Measurements from ENCODE around the gene CAPN12.

Gene CAPN12

DNA sequence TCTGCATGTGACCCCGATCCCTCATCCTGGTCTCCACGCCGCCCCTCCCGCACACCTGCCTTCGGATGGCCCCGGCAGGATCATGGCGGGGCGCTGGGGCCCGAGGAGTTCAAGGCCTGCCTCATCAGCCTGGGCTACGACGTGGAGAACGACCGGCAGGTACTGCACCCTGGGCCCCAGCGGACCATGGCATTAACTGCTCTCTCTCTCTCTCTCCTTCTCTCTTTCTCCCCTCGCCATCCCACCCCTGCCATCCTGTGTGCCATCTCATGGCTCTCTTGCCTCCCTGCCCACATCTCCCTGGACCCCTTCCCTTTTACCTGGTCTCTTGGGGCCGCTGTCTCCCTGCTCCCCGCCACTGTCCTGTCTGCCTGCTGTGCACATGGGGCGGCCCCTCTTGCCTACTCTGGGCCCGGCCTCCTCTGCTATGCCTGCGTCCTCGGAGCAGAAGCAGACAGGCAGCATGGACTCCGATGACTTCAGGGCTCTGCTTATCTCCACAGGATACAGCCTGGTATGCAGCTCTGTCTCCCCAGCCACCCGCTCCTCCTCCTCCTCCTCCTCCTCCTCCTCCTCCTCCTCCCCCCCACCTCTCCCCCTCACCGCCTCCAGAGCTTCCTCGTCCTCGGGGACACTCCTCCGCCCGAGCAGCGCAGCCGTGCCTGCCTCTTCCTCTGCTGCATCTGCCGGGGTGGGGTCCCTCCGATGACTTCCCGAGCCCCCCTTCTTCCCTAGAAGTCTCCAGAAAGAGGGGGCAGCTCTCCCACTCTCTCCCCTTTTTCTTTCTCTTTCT, 16.2 kb downstream of the CAPN12 start:
- in situ Hi-C loops (cut with MboI; ENCODE audit: low pct_unique_long_range_greater_than_20kb, low sequenced_read_pairs, unreplicated experiment) = loop anchor here (25.0 kb wide), 1 partner anchor 184 kb away; the partner anchor contains the start of gene CCER2
- DNase-seq (ENCODE audit: low spot score) = no peak
- TF ChIP-seq, protein P1, sequence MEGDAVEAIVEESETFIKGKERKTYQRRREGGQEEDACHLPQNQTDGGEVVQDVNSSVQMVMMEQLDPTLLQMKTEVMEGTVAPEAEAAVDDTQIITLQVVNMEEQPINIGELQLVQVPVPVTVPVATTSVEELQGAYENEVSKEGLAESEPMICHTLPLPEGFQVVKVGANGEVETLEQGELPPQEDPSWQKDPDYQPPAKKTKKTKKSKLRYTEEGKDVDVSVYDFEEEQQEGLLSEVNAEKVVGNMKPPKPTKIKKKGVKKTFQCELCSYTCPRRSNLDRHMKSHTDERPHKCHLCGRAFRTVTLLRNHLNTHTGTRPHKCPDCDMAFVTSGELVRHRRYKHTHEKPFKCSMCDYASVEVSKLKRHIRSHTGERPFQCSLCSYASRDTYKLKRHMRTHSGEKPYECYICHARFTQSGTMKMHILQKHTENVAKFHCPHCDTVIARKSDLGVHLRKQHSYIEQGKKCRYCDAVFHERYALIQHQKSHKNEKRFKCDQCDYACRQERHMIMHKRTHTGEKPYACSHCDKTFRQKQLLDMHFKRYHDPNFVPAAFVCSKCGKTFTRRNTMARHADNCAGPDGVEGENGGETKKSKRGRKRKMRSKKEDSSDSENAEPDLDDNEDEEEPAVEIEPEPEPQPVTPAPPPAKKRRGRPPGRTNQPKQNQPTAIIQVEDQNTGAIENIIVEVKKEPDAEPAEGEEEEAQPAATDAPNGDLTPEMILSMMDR (IDR thresholded peaks at IDR 0.05; ENCODE audit: extremely low read depth, insufficient read depth, missing control alignments) = no peak

GRCh38 chr19:38727306-38727867, 16.9 kb downstream of the CAPN12 start:
- in situ Hi-C loops (cut with MboI; ENCODE audit: low pct_unique_long_range_greater_than_20kb, low sequenced_read_pairs, unreplicated experiment) = loop anchor here (25.0 kb wide), 1 partner anchor 185 kb away; the partner anchor contains the start of gene CCER2
- TF ChIP-seq, protein P1 (IDR thresholded peaks at IDR 0.05; ENCODE audit: extremely low read depth, insufficient read depth, missing control alignments) = no peak
- DNase-seq (ENCODE audit: low spot score) = no peak

DNA sequence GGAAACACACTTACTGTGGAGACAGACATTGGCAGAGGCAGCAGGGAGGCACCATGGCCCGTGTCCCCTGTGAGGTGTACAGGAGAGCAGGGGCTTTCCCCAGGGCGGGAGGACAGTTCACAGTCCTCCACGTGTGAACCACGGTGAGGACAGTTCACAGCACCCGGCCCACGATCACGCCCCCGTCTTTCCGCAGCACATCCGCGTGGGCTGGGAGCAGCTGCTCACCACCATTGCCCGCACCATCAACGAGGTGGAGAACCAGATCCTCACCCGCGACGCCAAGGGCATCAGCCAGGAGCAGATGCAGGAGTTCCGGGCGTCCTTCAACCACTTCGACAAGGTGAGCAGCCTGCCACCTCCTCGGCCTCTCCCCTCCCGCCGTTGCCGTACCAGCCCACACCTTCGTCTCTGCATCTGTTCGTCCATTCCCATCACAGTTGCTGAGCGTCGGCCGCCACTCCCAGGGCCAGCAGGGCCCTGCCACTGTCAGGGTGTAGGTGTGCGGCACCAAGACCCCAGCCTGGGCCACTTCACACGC, 17.4 kb downstream of the CAPN12 start:
- no peak for DNase-seq (ENCODE audit: low spot score)
- in situ Hi-C loops (cut with MboI; ENCODE audit: low pct_unique_long_range_greater_than_20kb, low sequenced_read_pairs, unreplicated experiment) = loop anchor here (25.0 kb wide), 1 partner anchor 185 kb away; the partner anchor contains the start of gene CCER2
- TF ChIP-seq, protein P1 (IDR thresholded peaks at IDR 0.05; ENCODE audit: extremely low read depth, insufficient read depth, missing control alignments) = no peak

DNA sequence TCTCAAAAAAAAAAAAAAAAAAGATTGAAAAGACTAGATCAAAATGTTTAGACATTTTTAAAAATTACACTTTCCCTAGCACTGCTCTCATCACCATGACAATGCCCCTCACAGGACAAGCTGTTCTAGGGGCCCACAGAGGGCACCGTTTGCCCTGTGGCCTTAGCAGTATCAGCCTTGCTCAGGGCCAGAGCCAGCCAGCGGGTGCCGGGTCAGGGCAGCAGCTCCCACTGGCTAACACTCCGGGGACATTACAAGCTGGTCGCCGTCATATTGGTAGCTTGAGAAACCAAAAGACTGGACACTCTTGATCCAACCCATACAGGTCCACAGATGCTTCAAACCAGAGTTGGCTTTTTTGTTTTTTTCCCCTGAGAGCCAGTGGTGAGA, 18.0 kb downstream of the CAPN12 start:
- no peak for DNase-seq (ENCODE audit: low spot score)
- TF ChIP-seq, protein P1 (IDR thresholded peaks at IDR 0.05; ENCODE audit: extremely low read depth, insufficient read depth, missing control alignments) = no peak
- in situ Hi-C loops (cut with MboI; ENCODE audit: low pct_unique_long_range_greater_than_20kb, low sequenced_read_pairs, unreplicated experiment) = loop anchor here (25.0 kb wide), 1 partner anchor 186 kb away; the partner anchor contains the start of gene CCER2

GRCh38 chr19:38725469-38726283, 18.6 kb downstream of the CAPN12 start:
- TF ChIP-seq, protein P1 (IDR thresholded peaks at IDR 0.05; ENCODE audit: extremely low read depth, insufficient read depth, missing control alignments) = no peak
- in situ Hi-C loops (cut with MboI; ENCODE audit: low pct_unique_long_range_greater_than_20kb, low sequenced_read_pairs, unreplicated experiment) = loop anchor here (25.0 kb wide), 1 partner anchor 187 kb away; the partner anchor contains the start of gene CCER2
- DNase-seq (ENCODE audit: low spot score) = no peak

All from GM13977 (cell line).